NT2/D1 (cell line): ENCODE data around the gene OR1N1.
A peak's percentile ranks its signal among the peaks of the same experiment; 100 is the strongest.

ENCODE experiments used
- DNase-seq: peaks from one replicate; pipeline ENCODE4 v3.0.0-alpha.2; 2011; ENCODE audit warnings: low read depth, low spot score
- H3K27me3 ChIP-seq: 2 replicates; pipeline ENCODE4 v1.6.0; 2011; ENCODE audit warnings: mild to moderate bottlenecking; ENCODE audit not compliant: insufficient read length, insufficient read depth
- H3K36me3 ChIP-seq: 2 replicates; pipeline ENCODE4 v1.6.1; 2011; ENCODE audit warnings: mild to moderate bottlenecking, low read length, mixed read lengths; ENCODE audit not compliant: insufficient read depth, insufficient read length
- H3K4me1 ChIP-seq: 2 replicates; pipeline ENCODE4 v1.5.1; 2011; ENCODE audit not compliant: insufficient read depth, insufficient read length
- H3K4me3 ChIP-seq: 2 replicates; pipeline ENCODE4 v1.5.1; 2011; ENCODE audit warnings: low read depth; ENCODE audit not compliant: insufficient read length
- H3K9ac ChIP-seq: 2 replicates; pipeline ENCODE4 v1.6.0; 2011; ENCODE audit warnings: low read depth; ENCODE audit not compliant: insufficient read length
- H3K9me3 ChIP-seq: 2 replicates; pipeline ENCODE4 v1.5.1; 2011; ENCODE audit warnings: mild to moderate bottlenecking, low read length; ENCODE audit not compliant: insufficient read depth
- SUZ12 ChIP-seq: IDR thresholded peaks from 2 replicates; pipeline ENCODE4 v1.6.1; 2011; ENCODE audit not compliant: insufficient read length, insufficient read depth; ENCODE audit errors: extremely low read depth
- YY1 ChIP-seq: IDR thresholded peaks from 2 replicates; pipeline ENCODE4 v1.6.1; 2011; ENCODE audit not compliant: insufficient read length, insufficient read depth
- ZNF274 ChIP-seq: IDR thresholded peaks from 2 replicates; pipeline ENCODE4 v1.6.1; 2011; ENCODE audit warnings: mild to moderate bottlenecking, low read depth, low read length

OR1N1 gene, protein sequence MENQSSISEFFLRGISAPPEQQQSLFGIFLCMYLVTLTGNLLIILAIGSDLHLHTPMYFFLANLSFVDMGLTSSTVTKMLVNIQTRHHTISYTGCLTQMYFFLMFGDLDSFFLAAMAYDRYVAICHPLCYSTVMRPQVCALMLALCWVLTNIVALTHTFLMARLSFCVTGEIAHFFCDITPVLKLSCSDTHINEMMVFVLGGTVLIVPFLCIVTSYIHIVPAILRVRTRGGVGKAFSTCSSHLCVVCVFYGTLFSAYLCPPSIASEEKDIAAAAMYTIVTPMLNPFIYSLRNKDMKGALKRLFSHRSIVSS

DNA sequence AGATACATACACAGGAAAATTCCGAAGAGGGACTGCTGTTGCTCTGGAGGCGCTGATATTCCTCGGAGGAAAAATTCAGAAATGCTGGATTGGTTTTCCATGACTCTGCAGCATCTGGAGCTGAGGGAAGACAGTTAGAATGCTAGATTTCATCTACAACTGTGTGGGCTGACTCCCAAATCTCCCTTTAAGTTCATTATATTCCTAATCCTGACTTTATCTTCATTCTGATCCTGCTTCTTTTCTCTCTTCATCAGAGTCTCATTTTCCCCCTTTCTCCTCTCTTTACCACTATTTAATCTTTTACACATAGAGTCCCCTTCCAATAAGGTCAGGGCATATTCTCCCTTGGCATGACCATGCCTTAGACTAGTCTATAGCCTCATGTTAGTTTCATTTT, at the start of gene OR1N1:
OR1N1 (minus strand) TSS at position 101 of the 400 bp plus-strand sequence; CDS start at position 101, 0 bp downstream.
- Histone ChIP-seq H3K36me3 (no peaks in the 10 kb centered on the region), H3K4me3 (no peak within 1 kb of the TSS), H3K27me3 (no peaks in the 10 kb centered on the region), H3K9me3 (no peaks in the 10 kb centered on the region), H3K4me1 (no peaks in the 10 kb centered on the region), H3K9ac (no peak within 1 kb of the TSS)
- TF ChIP-seq SUZ12, result no peak
- TF ChIP-seq YY1, result no peak
- DNase-seq, result no peak

DNA sequence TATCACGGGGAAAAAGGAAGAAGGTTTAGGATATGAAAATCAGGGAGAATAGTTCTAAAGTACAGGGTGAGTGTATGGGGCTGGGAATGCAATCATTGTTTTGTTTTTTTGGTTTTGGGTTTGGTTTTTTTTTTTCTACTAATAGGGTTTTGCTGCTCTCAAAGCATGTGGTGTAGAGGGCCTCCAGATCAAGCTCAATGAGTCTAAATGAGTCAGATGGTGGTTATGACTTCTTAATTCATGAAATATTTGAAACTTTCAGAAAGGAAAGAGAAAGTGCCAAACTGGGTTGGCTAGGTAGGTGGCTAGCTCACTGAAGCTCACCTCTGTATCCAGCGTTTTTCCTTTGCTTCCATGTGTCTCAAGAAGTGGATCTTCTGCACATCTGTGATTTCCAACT, 45.4 kb upstream of the OR1N1 start:
- Histone ChIP-seq H3K36me3 (no peaks in the 10 kb centered on the region), H3K4me1 (no peaks in the 10 kb centered on the region), H3K4me3 (no peak overlapping the region), H3K9me3 (no peaks in the 10 kb centered on the region; the same call in 1 of the 2 replicates), H3K9ac (no peak overlapping the region), H3K27me3 (no peaks in the 10 kb centered on the region)
- DNase-seq, result no peak
- TF ChIP-seq SUZ12 (no peak), ZNF274 (no peak), YY1 (no peak)

DNA sequence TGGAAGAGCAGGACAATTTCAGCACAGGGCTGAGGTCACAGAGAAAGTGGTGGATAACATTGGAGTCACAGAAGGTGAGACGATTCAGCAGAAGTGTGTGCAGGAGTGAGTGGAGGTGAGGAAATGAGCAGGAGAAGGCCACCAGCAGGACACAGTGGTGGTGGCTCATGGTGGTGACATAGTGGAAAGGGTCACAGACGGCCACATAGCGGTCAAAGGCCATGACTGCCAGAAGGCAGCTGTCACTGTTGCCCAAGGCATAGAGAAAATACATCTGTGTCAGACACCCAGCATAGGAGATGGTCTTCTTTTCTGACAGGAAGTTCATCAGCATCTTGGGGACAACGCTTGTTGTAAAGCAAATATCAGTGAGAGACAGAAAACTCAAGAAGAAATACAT, 40.8 kb upstream of the OR1N1 start:
- no peak overlapping the region for H3K9ac ChIP-seq
- H3K4me3 ChIP-seq, result no peak overlapping the region
- H3K4me1 ChIP-seq, result no peaks in the 10 kb centered on the region
- no peaks in the 10 kb centered on the region for H3K9me3 ChIP-seq
- no peak for DNase-seq
- no peaks in the 10 kb centered on the region for H3K36me3 ChIP-seq
- H3K27me3 ChIP-seq, result no peaks in the 10 kb centered on the region
- no peak for TF ChIP-seq SUZ12
- no peak for TF ChIP-seq ZNF274
- no peak for TF ChIP-seq YY1

DNA sequence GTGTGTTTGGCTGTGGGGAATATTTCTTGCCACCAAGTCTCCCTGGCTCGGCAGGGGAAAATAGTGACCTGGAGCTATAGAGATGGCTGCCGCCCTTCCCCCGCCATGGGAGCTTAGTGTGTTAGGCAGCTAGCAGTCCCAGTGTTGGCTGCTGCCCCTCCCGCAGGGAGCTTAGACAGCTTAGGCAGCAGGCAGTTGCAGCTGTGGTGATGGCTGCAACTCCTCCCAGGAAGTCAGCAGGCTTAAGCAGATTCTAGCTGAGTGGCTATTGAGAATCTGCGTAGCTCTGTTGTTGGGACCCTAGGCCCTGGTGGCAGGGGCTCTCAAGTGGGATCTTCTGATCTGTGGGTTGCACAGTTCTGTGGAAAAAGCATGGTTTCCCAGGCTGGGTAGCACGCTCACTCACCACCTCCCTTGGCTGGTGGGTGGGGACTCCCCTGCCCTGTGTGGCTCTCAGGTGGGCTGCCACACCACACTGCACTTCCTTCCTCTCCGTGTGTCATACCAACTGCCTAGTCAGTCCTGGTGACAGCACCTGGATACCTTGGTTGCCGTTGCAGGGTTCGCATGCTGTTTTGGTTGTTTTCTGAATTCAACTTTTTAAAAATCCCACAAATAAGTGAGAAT, 35.2 kb upstream of the OR1N1 start:
- H3K36me3 ChIP-seq, result no peaks in the 10 kb centered on the region
- H3K9me3 ChIP-seq, result no peaks in the 10 kb centered on the region; the same call in 1 of the 2 replicates
- H3K27me3 ChIP-seq, result no peaks in the 10 kb centered on the region
- peaks cover 7% of the 10 kb centered on the region for H3K4me1 ChIP-seq
- DNase-seq, result peak; percentile 75
- TF ChIP-seq YY1 (peak; percentile 32), ZNF274 (no peak)
- H3K9ac ChIP-seq, result peak overlapping the region; percentile 21
- no peak overlapping the region for H3K4me3 ChIP-seq

DNA sequence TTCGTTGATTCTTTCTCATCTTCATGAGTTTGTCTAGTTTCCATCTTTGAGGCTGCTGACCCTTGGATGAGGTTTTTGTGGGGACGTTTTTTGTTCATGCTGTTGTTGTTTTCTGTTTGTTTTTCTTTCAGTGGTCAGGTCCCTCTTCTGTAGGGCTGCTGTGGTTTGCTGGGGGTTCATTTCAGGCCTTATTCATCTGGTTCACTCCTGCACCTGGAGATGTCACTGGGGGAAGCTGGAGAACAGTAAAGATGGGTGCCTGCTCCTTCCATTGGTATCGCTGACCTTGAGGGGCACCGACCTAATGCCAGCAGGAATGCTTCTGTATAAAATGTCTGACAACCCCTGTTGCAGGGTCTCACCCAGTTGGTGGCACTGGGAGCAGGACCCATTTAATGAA, 34.4 kb upstream of the OR1N1 start:
- no peak overlapping the region for H3K4me3 ChIP-seq
- H3K36me3 ChIP-seq, result no peaks in the 10 kb centered on the region
- no peaks in the 10 kb centered on the region for H3K27me3 ChIP-seq
- no peak for TF ChIP-seq ZNF274
- TF ChIP-seq YY1, result no peak
- no peak for TF ChIP-seq SUZ12
- H3K9ac ChIP-seq, result no peak overlapping the region
- no peak for DNase-seq
- peaks cover 7% of the 10 kb centered on the region for H3K4me1 ChIP-seq
- no peaks in the 10 kb centered on the region; the same call in 1 of the 2 replicates for H3K9me3 ChIP-seq

DNA sequence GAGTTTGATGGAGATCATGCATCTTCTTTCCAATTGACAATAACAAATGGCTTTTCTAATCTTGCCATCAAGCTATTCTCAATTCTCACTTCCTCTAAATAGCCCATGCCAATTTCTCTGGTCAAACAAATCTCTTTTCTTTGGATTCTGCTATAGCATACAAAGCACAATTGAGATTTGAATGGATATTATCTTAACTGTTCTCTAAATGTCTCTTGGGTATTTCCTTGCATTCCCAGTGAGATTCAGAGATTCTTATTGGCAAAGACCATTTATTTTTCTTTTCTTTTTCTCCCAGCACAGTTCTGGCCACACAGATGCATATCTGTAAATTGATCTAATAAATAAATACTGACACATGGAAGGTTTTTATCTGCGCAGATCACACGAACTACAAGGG, 25.7 kb upstream of the OR1N1 start, which contains the start of gene OR1N2:
OR1N2 (plus strand) TSS at position 301 of the 400 bp plus-strand sequence. CDS start 100 bp downstream, outside the sequence.
- Histone ChIP-seq H3K9ac (no peak within 1 kb of the TSS), H3K4me3 (no peak within 1 kb of the TSS), H3K9me3 (no peaks in the 10 kb centered on the region), H3K36me3 (no peaks in the 10 kb centered on the region), H3K4me1 (peaks cover 2% of the 10 kb centered on the region), H3K27me3 (no peaks in the 10 kb centered on the region)
- no peak for DNase-seq
- TF ChIP-seq YY1 (no peak), ZNF274 (no peak), SUZ12 (no peak)

DNA sequence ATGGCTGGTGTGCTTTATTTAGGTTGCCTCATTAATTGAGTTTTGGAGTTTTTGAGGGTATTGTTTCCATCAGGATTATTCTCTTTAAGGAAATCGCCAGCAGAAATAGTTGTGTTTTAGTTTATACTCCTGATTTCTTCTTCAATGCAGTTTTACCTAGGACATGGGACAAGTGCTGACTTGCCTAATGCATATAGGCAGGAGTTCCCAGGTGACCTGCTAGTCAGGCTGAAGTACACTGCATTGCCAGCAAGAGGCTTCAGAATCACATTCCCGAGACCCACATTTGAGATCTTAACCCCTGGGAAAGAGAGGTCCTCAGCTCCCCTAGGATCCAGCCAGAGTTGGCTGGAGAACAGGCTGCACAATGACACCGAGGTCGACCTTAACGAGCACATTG, 24.3 kb upstream of the OR1N1 start:
- Histone ChIP-seq H3K4me1 (peaks cover 2% of the 10 kb centered on the region), H3K4me3 (no peak overlapping the region), H3K27me3 (no peaks in the 10 kb centered on the region), H3K9me3 (no peaks in the 10 kb centered on the region), H3K9ac (no peak overlapping the region), H3K36me3 (no peaks in the 10 kb centered on the region)
- TF ChIP-seq YY1 (no peak), SUZ12 (no peak), ZNF274 (no peak)
- DNase-seq, result no peak
